SK-N-MC (cell line): ENCODE measurements around the gene MTSS2.

Source experiments
- DNase-seq: peaks from one replicate; pipeline ENCODE4 v3.0.0-alpha.2; 2011; ENCODE audit warnings: low read depth, low spot score
- H3K27ac ChIP-seq: fragments of 200-600 bp; sonication (generic); 2 replicates; pipeline ENCODE4 v1.5.1; 2016; ENCODE audit warnings: mixed run types
- H3K36me3 ChIP-seq: fragments of 200-600 bp; sonication (generic); 2 replicates; pipeline ENCODE4 v1.6.1; 2017; ENCODE audit warnings: antibody characterized with exemption, low read length, mixed read lengths; ENCODE audit not compliant: insufficient read depth
- H3K4me3 ChIP-seq: fragments of 200-600 bp; sonication (generic); 2 replicates; pipeline ENCODE4 v1.5.1; 2016
- H3K9ac ChIP-seq: fragments of 200-600 bp; sonication (generic); 2 replicates; pipeline ENCODE4 v1.8.0; 2017; ENCODE audit warnings: mixed run types, mixed read lengths; ENCODE audit not compliant: insufficient read length
- H3K9me3 ChIP-seq: fragments of 200-600 bp; sonication (generic); 2 replicates; pipeline ENCODE4 v1.6.1; 2017; ENCODE audit warnings: low read depth, mild to moderate bottlenecking, antibody characterized with exemption, low read length, moderate library complexity, mixed read lengths
- EZH2 ChIP-seq: fragments of 200-600 bp; sonication (generic); IDR thresholded peaks from one replicate; pipeline ENCODE4 v1.6.1; 2017; ENCODE audit warnings: antibody characterized with exemption
- FOXP2 ChIP-seq: optimal IDR thresholded peaks from 2 replicates; pipeline ENCODE3; 2011; ENCODE audit warnings: mild to moderate bottlenecking, moderate library complexity; ENCODE audit not compliant: insufficient read depth; ENCODE audit errors: extremely low read length, control extremely low read depth
- POLR2AphosphoS5 ChIP-seq: IDR thresholded peaks from 2 replicates; pipeline ENCODE4 v1.6.1; 2012; ENCODE audit warnings: mild to moderate bottlenecking, low read depth, low read length, borderline replicate concordance

Gene MTSS2

DNA sequence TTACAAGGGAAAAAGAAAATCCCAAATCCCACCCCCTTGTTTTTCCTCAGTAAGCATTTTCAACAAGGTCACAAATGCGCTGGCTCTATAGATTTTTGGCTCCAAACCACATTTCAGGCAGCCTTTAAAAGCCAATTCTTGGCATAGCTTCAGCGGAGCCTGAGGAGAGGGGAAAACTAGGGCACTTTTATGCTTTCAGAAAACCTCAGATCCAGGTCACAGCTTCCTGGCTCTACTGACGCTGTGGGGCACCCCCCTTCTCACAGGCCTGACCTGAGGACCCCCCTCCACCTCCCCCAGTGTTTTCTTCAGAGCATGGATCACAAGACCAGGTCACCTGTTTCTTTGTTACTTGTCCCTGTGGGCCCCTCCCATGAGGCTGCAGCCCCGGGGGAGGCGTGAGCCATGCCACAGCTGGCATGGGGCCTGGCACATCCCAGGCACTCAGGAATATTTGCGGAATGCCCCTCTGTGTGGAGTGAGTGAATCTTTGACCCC lies 30.1 kb upstream of the MTSS2 start:
- H3K9ac ChIP-seq: peak overlapping the region; percentile 47
- H3K27ac ChIP-seq: peak overlapping the region; percentile 91
- no peaks in the 10 kb centered on the region for H3K36me3 ChIP-seq
- peak overlapping the region; percentile 45 for H3K4me3 ChIP-seq
- H3K9me3 ChIP-seq: no peaks in the 10 kb centered on the region
- TF ChIP-seq POLR2AphosphoS5 (no peak), EZH2 (no peak), FOXP2 (no peak)
- DNase-seq: no peak

GRCh38 chr16:70715055-70715858 lies 29.4 kb upstream of the MTSS2 start:
- no peak for TF ChIP-seq EZH2
- no peak for TF ChIP-seq POLR2AphosphoS5
- TF ChIP-seq FOXP2: no peak
- Histone ChIP-seq H3K9ac (peak overlapping the region; percentile 20), H3K36me3 (no peaks in the 10 kb centered on the region), H3K27ac (peak overlapping the region; percentile 91), H3K9me3 (no peaks in the 10 kb centered on the region), H3K4me3 (peak overlapping the region; percentile 45)
- DNase-seq: no peak

GRCh38 chr16:70714581-70715054 lies 28.8 kb upstream of the MTSS2 start:
- no peak for DNase-seq
- Histone ChIP-seq H3K27ac (peak overlapping the region; percentile 71; the same call in 1 of the 2 replicates), H3K9me3 (no peaks in the 10 kb centered on the region), H3K4me3 (no peak overlapping the region), H3K36me3 (no peaks in the 10 kb centered on the region), H3K9ac (no peak overlapping the region)
- TF ChIP-seq FOXP2 (no peak), POLR2AphosphoS5 (no peak), EZH2 (no peak)

DNA sequence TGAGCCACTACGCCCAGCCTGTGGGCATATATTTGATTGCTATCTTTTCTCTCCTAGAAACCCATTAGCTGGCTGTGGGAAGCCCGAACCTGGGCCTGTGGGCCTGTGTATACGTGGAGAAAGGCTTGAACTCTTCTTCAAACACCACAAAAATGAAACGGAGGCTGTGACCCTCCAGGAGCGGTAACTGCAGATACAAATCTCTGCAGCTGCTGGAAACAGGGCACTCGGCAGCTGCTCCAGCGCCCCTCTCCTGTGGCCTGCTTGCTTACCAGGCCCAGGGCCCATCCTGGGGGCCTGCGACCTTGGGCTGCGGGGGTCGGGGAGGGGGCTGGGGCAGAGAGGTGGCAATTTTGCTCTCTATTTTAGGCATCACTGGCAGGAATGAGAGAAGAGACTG lies 28.0 kb upstream of the MTSS2 start:
- Histone ChIP-seq H3K9me3 (no peaks in the 10 kb centered on the region), H3K27ac (peak overlapping the region; percentile 10; the same call in 1 of the 2 replicates), H3K9ac (no peak overlapping the region), H3K36me3 (no peaks in the 10 kb centered on the region), H3K4me3 (no peak overlapping the region)
- DNase-seq: no peak
- TF ChIP-seq POLR2AphosphoS5 (no peak), EZH2 (no peak), FOXP2 (no peak)

DNA sequence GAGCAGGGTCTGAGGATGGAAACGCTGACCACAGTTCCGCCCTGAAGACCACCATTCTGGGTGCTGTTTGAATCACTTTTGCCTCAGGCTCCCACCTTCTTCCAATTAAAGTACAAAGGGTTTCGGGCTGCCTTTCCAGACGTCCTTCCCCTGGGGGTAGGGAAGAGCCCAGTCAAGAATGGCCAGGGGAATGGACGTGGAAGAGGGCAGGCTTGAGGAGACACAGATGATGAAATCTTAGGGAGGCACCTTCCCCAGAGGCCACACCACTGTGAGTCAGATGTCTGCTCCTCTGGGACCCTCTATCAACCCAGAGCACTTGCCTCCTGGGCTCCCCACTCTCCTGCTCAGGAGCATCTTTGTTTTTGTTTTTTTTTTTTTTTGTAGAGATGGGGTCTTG lies 27.5 kb upstream of the MTSS2 start:
- DNase-seq: no peak
- no peak overlapping the region for H3K4me3 ChIP-seq
- no peak for TF ChIP-seq POLR2AphosphoS5
- TF ChIP-seq FOXP2: no peak
- no peak for TF ChIP-seq EZH2
- H3K36me3 ChIP-seq: no peaks in the 10 kb centered on the region
- no peaks in the 10 kb centered on the region for H3K9me3 ChIP-seq
- H3K27ac ChIP-seq: peak overlapping the region; percentile 10; the same call in 1 of the 2 replicates
- no peak overlapping the region for H3K9ac ChIP-seq

DNA sequence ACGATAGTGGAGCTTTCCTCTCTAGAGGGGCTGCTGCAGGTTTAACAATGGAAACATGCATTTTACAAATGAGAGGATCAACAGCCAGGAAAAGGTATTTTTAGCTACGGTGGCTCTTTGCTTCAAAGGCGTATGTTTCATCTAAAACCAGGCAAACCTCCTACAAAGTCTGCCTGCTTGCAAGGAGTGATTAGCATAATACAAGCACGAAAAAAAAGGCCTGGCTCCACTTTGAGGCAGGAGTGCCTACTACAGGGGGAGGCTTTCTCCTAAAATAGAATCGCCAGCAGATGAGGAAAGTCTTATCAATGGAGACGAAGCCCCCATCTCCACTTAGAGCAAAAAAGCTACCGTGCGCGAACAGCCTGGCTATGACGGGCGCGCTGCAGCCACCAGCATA lies 27.1 kb upstream of the MTSS2 start:
- no peak overlapping the region for H3K9ac ChIP-seq
- no peaks in the 10 kb centered on the region for H3K36me3 ChIP-seq
- DNase-seq: no peak
- H3K27ac ChIP-seq: peak overlapping the region; percentile 10; the same call in 1 of the 2 replicates
- no peaks in the 10 kb centered on the region for H3K9me3 ChIP-seq
- TF ChIP-seq EZH2 (no peak), POLR2AphosphoS5 (no peak), FOXP2 (no peak)
- no peak overlapping the region for H3K4me3 ChIP-seq

DNA sequence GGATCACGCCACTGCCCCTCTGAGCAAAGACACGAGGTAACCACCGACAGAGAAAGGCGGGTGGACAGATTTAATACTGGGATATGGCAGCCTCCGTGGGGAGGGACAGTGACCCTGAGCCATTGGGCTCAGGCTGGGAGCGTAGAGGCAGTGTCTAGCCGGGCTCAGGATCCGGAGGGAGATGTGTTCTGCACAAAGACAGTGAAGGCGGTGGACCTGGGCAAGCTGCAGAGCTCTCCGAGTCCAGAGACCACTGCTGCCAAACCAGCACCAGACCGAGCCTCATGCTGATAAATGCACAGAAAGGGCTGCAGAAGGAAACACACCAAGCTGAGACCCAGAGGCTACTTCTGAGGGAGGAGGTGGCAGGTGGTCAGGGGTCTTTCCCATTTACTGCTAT lies 26.5 kb upstream of the MTSS2 start:
- H3K4me3 ChIP-seq: no peak overlapping the region
- TF ChIP-seq POLR2AphosphoS5: no peak
- TF ChIP-seq EZH2: no peak
- no peak for TF ChIP-seq FOXP2
- no peak overlapping the region for H3K9ac ChIP-seq
- no peak overlapping the region for H3K27ac ChIP-seq
- no peaks in the 10 kb centered on the region for H3K9me3 ChIP-seq
- DNase-seq: no peak
- no peaks in the 10 kb centered on the region for H3K36me3 ChIP-seq

- no peak overlapping the region for H3K27ac ChIP-seq
- H3K9me3 ChIP-seq: no peaks in the 10 kb centered on the region
- H3K36me3 ChIP-seq: no peaks in the 10 kb centered on the region
- H3K4me3 ChIP-seq: no peak overlapping the region
- DNase-seq: no peak
- TF ChIP-seq POLR2AphosphoS5: no peak
- no peak for TF ChIP-seq FOXP2
- TF ChIP-seq EZH2: no peak
- H3K9ac ChIP-seq: no peak overlapping the region
Observed at GRCh38 chr16:70711211-70712031, 25.6 kb upstream of the MTSS2 start.

DNA sequence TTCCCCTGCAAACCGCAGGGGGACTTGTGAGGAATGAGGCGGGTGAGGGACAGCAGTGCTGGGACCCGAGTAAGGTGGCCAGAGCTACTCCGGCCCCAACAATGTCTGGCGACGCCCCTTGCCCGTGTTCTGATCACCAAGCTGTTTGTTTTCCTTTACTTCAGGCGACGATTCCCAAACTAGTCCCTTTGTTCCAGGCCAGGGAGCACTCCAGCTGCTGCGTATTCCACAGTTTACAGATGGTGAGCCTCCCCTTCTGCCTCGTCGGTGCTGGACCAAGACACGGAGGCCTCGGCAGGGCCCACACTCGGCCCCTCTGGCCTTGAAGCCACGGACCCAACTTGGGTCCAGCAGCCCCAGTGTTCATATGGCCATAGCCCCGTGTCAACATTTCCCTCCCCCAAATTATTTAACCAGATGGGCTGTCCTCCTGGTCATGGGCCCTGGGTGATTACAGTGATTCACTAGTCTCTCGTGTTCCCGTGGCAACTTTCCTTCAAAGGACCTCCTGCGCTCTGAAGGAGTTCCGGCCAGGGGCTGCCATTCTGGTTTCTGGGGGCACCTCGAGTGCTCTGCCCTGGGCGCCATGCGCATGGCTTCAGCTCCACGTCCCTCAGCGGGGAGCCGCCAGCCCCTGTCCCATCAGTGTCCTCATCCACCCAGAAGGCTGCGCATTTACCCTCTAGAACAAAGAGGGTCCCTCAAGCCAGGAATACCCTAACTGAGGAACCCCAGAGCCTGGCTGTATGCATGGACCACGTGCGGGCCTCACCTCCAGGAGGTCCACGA lies 24.8 kb upstream of the MTSS2 start:
- H3K4me3 ChIP-seq: no peak overlapping the region
- H3K27ac ChIP-seq: no peak overlapping the region
- H3K9me3 ChIP-seq: no peaks in the 10 kb centered on the region
- TF ChIP-seq FOXP2 (no peak), POLR2AphosphoS5 (no peak), EZH2 (no peak)
- no peaks in the 10 kb centered on the region for H3K36me3 ChIP-seq
- DNase-seq: no peak
- H3K9ac ChIP-seq: no peak overlapping the region
